Tibial nerve (tissue), 3 donors: ENCODE data around the gene SLC12A9.

Experiments used
- POLR2A ChIP-seq, 2 donors: fragments of 450-650 bp; IDR thresholded peaks; one replicate each; pipeline ENCODE4 v1.6.1; 2017; ENCODE audit warnings: antibody characterized with exemption in 2 of 2, mild to moderate bottlenecking in 2 of 2, moderate library complexity in 2 of 2
- TF ChIP-seq, protein P1 (sequence below), 5 experiments: fragments of 200-600 bp in 3 of 5; fragments of 450-650 bp in 2 of 5; sonication (generic) in 3 of 5; IDR thresholded peaks; one replicate each; pipeline ENCODE4 v1.5.1; 2016 to 2019; ENCODE audit warnings: antibody characterized with exemption in 5 of 5, mild to moderate bottlenecking in 3 of 5, moderate library complexity in 2 of 5

GRCh38 chr7:100865372-100865911, 12.9 kb downstream of the SLC12A9 start:
- TF ChIP-seq, protein P1, sequence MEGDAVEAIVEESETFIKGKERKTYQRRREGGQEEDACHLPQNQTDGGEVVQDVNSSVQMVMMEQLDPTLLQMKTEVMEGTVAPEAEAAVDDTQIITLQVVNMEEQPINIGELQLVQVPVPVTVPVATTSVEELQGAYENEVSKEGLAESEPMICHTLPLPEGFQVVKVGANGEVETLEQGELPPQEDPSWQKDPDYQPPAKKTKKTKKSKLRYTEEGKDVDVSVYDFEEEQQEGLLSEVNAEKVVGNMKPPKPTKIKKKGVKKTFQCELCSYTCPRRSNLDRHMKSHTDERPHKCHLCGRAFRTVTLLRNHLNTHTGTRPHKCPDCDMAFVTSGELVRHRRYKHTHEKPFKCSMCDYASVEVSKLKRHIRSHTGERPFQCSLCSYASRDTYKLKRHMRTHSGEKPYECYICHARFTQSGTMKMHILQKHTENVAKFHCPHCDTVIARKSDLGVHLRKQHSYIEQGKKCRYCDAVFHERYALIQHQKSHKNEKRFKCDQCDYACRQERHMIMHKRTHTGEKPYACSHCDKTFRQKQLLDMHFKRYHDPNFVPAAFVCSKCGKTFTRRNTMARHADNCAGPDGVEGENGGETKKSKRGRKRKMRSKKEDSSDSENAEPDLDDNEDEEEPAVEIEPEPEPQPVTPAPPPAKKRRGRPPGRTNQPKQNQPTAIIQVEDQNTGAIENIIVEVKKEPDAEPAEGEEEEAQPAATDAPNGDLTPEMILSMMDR (IDR thresholded peaks at IDR 0.05): no peak
- TF ChIP-seq POLR2A (IDR thresholded peaks at IDR 0.05): no peak
